Sigmoid colon (tissue), 7 donors: ENCODE measurements around the gene SUMF1. TPM values are rescaled to one million over a fixed set of nuclear protein-coding genes. Genes with fewer than 3 reads are reported as not detected.

Experiments used
- DNase-seq: peaks from one replicate; pipeline ENCODE4 v3.0.0-alpha.2; 2019
- H3K27ac ChIP-seq, 4 donors: fragments of 200-600 bp; sonication (generic); one replicate each; pipeline ENCODE4 v1.5.1; 2016 to 2019; ENCODE audit warnings: mild to moderate bottlenecking in 1 of 4
- H3K27me3 ChIP-seq, 3 donors: fragments of 200-600 bp; sonication (generic); one replicate each; pipeline ENCODE4 v1.5.1; 2019; ENCODE audit warnings: mild to moderate bottlenecking in 1 of 3
- H3K36me3 ChIP-seq, 4 donors: fragments of 200-600 bp; sonication (generic); one replicate each; pipeline ENCODE4 v1.5.1; 2016 to 2019
- H3K4me1 ChIP-seq, 4 donors: fragments of 200-600 bp; sonication (generic); one replicate each; pipeline ENCODE4 v1.5.1; 2017 to 2019
- H3K4me3 ChIP-seq, 4 donors: fragments of 200-600 bp; sonication (generic); one replicate each; pipeline ENCODE4 v1.5.1; 2017 to 2019; ENCODE audit warnings: mild to moderate bottlenecking in 2 of 4, moderate library complexity in 1 of 4
- H3K9me3 ChIP-seq, 4 donors: fragments of 200-600 bp in 3 of 4; sonication (generic) in 3 of 4; one replicate each; pipeline versions ENCODE4 v1.5.1 to v1.6.1; 2013 to 2019
- EP300 ChIP-seq, 4 donors: sonication (generic); formaldehyde crosslinking; IDR thresholded peaks; one replicate each; pipeline ENCODE4 v1.6.1; 2017; ENCODE audit warnings: antibody characterized with exemption in 4 of 4
- POLR2A ChIP-seq, 2 donors: fragments of 450-650 bp; IDR thresholded peaks; one replicate each; pipeline ENCODE4 v1.6.1; 2016; ENCODE audit warnings: antibody characterized with exemption in 2 of 2, mild to moderate bottlenecking in 2 of 2, moderate library complexity in 2 of 2
- POLR2AphosphoS5 ChIP-seq, 4 donors: sonication (generic); formaldehyde crosslinking; IDR thresholded peaks; one replicate each; pipeline ENCODE4 v1.6.1; 2017; ENCODE audit warnings: antibody characterized with exemption in 4 of 4
- WGBS, 2 donors: extraction: QIAGEN DNeasy Blood & Tissue Kit; methylation state at CpG; one replicate each; pipeline ENCODE4 v1.1.7; 2013; 5-methylcytosine and 5-hydroxymethylcytosine counted together
- intact Hi-C: fragments of 100-400 bp; cut with DNase I; formaldehyde crosslinking; loops from one replicate; pipeline ENCODE4 v1.15.1; 2023
- polyA plus RNA-seq, 3 donors: library from polyadenylated mRNA; stranded (reverse); fragments of 200-250 nt; gene quantifications; one replicate each; pipeline ENCODE4 v1.2.3, GENCODE V29; 2013
- total RNA-seq, 4 donors: library from RNA; depleted of rRNA; stranded (reverse); fragments of >200 nt; gene quantifications; one replicate each; pipeline ENCODE4 v1.1.0, GENCODE V29; 2016
- TF ChIP-seq, protein P1 (sequence below), 4 experiments: fragments of 450-650 bp in 3 of 4; fragments of 200-600 bp in 1 of 4; IDR thresholded peaks; one replicate each; pipeline ENCODE4 v1.5.1; 2016 to 2019; ENCODE audit warnings: antibody characterized with exemption in 4 of 4, mild to moderate bottlenecking in 3 of 4, moderate library complexity in 2 of 4
- donor health status: healthy with polysubstance abuse.
- donor health status: Bipolar disorder and iron deficiency.
- donor health status: healthy.

The SUMF1 gene
- total and polyA plus RNA-seq, 7 donors = 8.4 to 57.4 (median 23.3) TPM

DNA sequence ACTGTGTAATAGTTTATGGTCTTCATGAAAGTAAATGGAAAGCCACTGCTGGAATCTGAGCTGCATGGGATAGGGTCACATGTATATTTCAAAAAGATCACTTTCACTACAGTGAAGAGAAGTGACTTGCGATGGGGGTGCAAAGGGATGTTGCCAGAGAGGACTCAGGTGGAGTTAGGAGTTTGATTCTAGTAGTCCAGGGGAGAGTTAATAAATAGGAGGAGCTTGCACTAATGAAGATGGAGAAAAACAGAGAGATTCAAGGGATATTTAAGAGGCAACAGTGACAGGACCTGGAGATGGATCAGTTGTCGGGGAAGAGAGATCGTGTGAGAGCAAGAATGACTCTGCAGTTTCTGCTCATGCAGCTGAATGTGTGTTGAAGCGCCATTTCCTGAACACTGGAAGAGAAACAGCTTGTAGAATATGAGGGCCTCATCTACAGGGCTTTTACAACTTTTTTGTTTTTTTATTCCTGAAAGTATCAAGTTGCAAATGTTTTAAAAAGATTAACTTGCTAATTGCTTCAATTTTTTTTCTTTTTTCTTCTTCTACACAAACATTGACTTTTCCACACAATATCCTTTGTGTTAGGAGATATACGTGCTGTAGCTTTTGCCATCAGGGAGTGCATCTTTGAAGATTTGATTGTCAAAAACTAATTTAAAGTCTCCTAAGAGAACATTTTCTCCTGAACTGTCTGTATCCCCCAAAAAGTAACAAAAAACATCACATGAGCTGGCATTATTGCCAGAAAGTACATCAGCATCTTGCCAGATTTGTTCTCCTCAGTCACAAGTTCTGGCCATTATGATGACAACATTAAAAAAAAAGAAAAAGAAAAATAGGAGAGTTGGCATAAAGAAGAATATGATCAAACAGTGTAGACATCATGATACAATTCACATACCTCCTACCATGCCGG is 126.4 kb downstream of the SUMF1 start:
- DNase-seq = no peak
- H3K36me3 ChIP-seq = no peaks in the 10 kb centered on the region
- 70 to 89% methylated on average over 6 of the region's 6 CpGs for WGBS, 2 donors
- no peaks in the 10 kb centered on the region for H3K9me3 ChIP-seq
- intact Hi-C loops = no loop called here
- TF ChIP-seq EP300 (IDR thresholded peaks at IDR 0.05) = no peak
- TF ChIP-seq, protein P1, sequence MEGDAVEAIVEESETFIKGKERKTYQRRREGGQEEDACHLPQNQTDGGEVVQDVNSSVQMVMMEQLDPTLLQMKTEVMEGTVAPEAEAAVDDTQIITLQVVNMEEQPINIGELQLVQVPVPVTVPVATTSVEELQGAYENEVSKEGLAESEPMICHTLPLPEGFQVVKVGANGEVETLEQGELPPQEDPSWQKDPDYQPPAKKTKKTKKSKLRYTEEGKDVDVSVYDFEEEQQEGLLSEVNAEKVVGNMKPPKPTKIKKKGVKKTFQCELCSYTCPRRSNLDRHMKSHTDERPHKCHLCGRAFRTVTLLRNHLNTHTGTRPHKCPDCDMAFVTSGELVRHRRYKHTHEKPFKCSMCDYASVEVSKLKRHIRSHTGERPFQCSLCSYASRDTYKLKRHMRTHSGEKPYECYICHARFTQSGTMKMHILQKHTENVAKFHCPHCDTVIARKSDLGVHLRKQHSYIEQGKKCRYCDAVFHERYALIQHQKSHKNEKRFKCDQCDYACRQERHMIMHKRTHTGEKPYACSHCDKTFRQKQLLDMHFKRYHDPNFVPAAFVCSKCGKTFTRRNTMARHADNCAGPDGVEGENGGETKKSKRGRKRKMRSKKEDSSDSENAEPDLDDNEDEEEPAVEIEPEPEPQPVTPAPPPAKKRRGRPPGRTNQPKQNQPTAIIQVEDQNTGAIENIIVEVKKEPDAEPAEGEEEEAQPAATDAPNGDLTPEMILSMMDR (IDR thresholded peaks at IDR 0.05) = no peak
- TF ChIP-seq POLR2AphosphoS5 (IDR thresholded peaks at IDR 0.05) = no peak
- no peak for TF ChIP-seq POLR2A (IDR thresholded peaks at IDR 0.05)
- H3K27ac ChIP-seq = peak overlapping the region in 3 of 4 donors; percentile 7 to 45 (median 15)
- H3K27me3 ChIP-seq = no peaks in the 10 kb centered on the region
- no peaks in the 10 kb centered on the region for H3K4me1 ChIP-seq
- no peak overlapping the region for H3K4me3 ChIP-seq

DNA sequence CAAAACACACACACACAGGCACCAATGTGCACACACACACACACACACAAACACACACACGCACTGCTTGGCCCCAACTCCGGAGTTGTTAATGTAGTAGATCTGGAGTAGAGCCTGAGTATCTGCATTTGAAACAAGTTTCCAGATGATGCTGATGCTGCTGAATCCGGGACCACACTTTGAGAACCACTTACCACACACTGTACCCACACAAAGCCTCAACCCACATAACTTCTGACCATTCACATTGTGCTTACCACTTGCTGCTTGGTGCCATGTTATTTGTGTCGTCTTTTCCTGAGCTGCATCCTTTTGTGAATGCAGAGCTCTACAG is 127.0 kb downstream of the SUMF1 start:
- intact Hi-C loops = no loop called here
- Histone ChIP-seq H3K27ac (peak overlapping the region in 2 of 4 donors; percentile 15 to 45), H3K4me3 (no peak overlapping the region), H3K27me3 (no peaks in the 10 kb centered on the region), H3K4me1 (no peaks in the 10 kb centered on the region), H3K36me3 (no peaks in the 10 kb centered on the region), H3K9me3 (no peaks in the 10 kb centered on the region)
- WGBS, 2 donors = 84 to 97% methylated on average over 4 of the region's 4 CpGs
- no peak for DNase-seq
- no peak for TF ChIP-seq POLR2A (IDR thresholded peaks at IDR 0.05)
- TF ChIP-seq EP300 (IDR thresholded peaks at IDR 0.05) = no peak
- TF ChIP-seq, protein P1 (IDR thresholded peaks at IDR 0.05) = no peak
- TF ChIP-seq POLR2AphosphoS5 (IDR thresholded peaks at IDR 0.05) = no peak

DNA sequence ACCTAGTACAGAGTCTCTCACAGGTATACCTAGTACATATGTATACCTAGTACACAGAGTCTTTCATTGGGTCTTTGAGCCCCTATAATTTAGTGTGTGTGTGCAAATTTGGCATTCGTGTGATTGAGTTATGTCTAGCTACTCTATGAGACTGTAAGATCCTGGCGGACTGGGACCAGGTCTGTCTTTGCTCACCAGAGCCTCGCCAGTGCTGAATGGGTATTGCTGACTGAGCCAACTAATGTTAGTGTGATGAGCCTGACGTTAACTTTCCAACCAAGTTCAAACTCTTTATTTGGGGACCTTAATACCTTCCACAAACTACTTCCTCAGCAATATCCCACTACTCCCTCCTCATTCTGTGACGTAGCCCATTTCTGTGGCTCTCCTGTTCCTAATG is 128.3 kb downstream of the SUMF1 start:
- H3K9me3 ChIP-seq = no peaks in the 10 kb centered on the region
- intact Hi-C loops = no loop called here
- 94 to 96% methylated on average over 5 of the region's 5 CpGs for WGBS, 2 donors

DNA sequence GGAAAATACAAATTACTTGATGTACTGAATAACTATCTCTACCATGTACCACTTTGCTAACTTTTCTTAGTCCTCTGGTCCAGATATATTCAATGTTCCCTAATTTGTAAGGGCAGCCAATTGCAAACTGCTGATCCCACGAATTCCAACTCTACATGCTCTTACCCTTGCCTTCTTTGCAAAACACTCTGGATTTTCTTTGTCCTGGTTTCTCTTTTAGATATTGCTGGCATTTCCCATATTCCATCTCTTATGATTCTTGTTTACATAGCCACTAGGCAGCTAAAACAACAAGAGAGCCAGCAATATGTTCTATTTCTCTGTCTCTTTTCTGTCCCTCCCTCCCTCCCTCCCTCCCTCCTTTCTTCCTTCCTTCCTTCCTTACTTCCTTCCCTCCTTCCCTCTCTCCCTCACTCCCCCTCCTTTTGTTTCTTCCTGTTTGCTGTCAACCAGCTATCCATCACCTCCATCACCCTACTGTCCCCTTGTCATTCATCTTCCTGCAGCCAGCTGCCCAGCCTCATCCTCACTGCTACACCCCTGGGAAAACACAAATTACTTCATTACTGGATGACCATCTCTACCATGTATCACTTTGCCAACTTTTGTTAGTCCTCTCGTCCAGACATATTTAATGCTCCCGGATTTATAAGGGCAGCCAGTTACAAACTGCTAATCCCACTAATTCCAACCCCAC is 130.1 kb downstream of the SUMF1 start:
- Histone ChIP-seq H3K4me3 (no peak overlapping the region), H3K27me3 (no peaks in the 10 kb centered on the region), H3K4me1 (no peaks in the 10 kb centered on the region), H3K27ac (no peak overlapping the region), H3K9me3 (no peaks in the 10 kb centered on the region), H3K36me3 (no peaks in the 10 kb centered on the region)
- intact Hi-C loops = no loop called here
- WGBS, 2 donors = 76% methylated on average over 3 of the region's 3 CpGs
- TF ChIP-seq EP300 (IDR thresholded peaks at IDR 0.05) (no peak), POLR2A (IDR thresholded peaks at IDR 0.05) (no peak), POLR2AphosphoS5 (IDR thresholded peaks at IDR 0.05) (no peak)
- TF ChIP-seq, protein P1 (IDR thresholded peaks at IDR 0.05) = no peak
- DNase-seq = no peak

More for the DNA sequence above, 128.3 kb downstream of the SUMF1 start:
- H3K36me3 ChIP-seq = no peaks in the 10 kb centered on the region
- no peaks in the 10 kb centered on the region for H3K4me1 ChIP-seq
- DNase-seq = no peak
- H3K4me3 ChIP-seq = no peak overlapping the region
- TF ChIP-seq POLR2AphosphoS5 (IDR thresholded peaks at IDR 0.05) (no peak), POLR2A (IDR thresholded peaks at IDR 0.05) (no peak), EP300 (IDR thresholded peaks at IDR 0.05) (no peak)
- TF ChIP-seq, protein P1 (IDR thresholded peaks at IDR 0.05) = no peak
- no peak overlapping the region for H3K27ac ChIP-seq
- H3K27me3 ChIP-seq = no peaks in the 10 kb centered on the region
